H9 (cell line): ENCODE measurements around the gene P2RY4. TPM values are rescaled to one million over a fixed set of nuclear protein-coding genes. Genes with fewer than 3 reads are reported as not detected.

Experiments used
- DNase-seq: peaks from one replicate; pipeline ENCODE4 v3.0.0-alpha.2; 2017
- H2AFZ ChIP-seq: one replicate; pipeline ENCODE4 v1.6.1; 2013; ENCODE audit warnings: mild to moderate bottlenecking, low read length, control low read depth, moderate library complexity
- H2AK5ac ChIP-seq: 2 replicates; pipeline ENCODE4 v1.6.1; 2013; ENCODE audit warnings: low read length, control low read depth, mixed read lengths; ENCODE audit not compliant: insufficient read length
- H2BK120ac ChIP-seq: one replicate; pipeline ENCODE4 v1.6.1; 2013; ENCODE audit warnings: low read depth, mild to moderate bottlenecking, low read length, control low read depth, inconsistent platforms; ENCODE audit not compliant: poor library complexity, severe bottlenecking
- H2BK12ac ChIP-seq: 2 replicates; pipeline ENCODE4 v1.6.1; 2013; ENCODE audit warnings: low read length, control low read depth, mixed read lengths, low read depth; ENCODE audit not compliant: insufficient read length
- H2BK15ac ChIP-seq: 2 replicates; pipeline ENCODE4 v1.6.1; 2013; ENCODE audit warnings: low read depth, low read length, control low read depth
- H2BK20ac ChIP-seq: one replicate; pipeline ENCODE4 v1.6.1; 2013; ENCODE audit warnings: low read depth, mild to moderate bottlenecking, low read length, control low read depth, inconsistent platforms; ENCODE audit not compliant: poor library complexity, severe bottlenecking
- H2BK5ac ChIP-seq: 2 replicates; pipeline ENCODE4 v1.6.1; 2013; ENCODE audit warnings: low read length, control low read depth, mixed read lengths; ENCODE audit not compliant: insufficient read length
- H3K14ac ChIP-seq: 2 replicates; pipeline ENCODE4 v1.6.1; 2013; ENCODE audit warnings: low read length, control low read depth; ENCODE audit not compliant: insufficient read depth
- H3K18ac ChIP-seq: 2 replicates; pipeline ENCODE4 v1.6.1; 2013; ENCODE audit warnings: low read depth, mild to moderate bottlenecking, mixed read lengths, low read length, control low read depth; ENCODE audit not compliant: insufficient read length
- H3K23ac ChIP-seq: 2 replicates; pipeline ENCODE4 v1.6.1; 2013; ENCODE audit warnings: low read length, control low read depth, mixed read lengths, low read depth; ENCODE audit not compliant: insufficient read length
- H3K23me2 ChIP-seq: 2 replicates; pipeline ENCODE4 v1.6.1; 2013; ENCODE audit warnings: low read depth, mild to moderate bottlenecking, mixed read lengths, low read length, control low read depth; ENCODE audit not compliant: insufficient read length, poor library complexity, severe bottlenecking
- H3K27ac ChIP-seq: 2 replicates; pipeline ENCODE4 v1.5.1; 2013; ENCODE audit warnings: low read length, control low read depth, mixed read lengths, low read depth; ENCODE audit not compliant: insufficient read length
- H3K27me3 ChIP-seq: 2 replicates; pipeline ENCODE4 v1.6.1; 2013; ENCODE audit warnings: low read length, control low read depth, inconsistent platforms; ENCODE audit not compliant: insufficient read depth
- H3K4ac ChIP-seq: 2 replicates; pipeline ENCODE4 v1.6.1; 2013; ENCODE audit warnings: low read depth, mild to moderate bottlenecking, control low read depth, inconsistent platforms, low read length, moderate library complexity
- H3K4me1 ChIP-seq: 2 replicates; pipeline ENCODE4 v1.6.1; 2013; ENCODE audit warnings: low read length, control low read depth, inconsistent platforms; ENCODE audit not compliant: insufficient read depth
- H3K4me2 ChIP-seq: 2 replicates; pipeline ENCODE4 v1.6.1; 2013; ENCODE audit warnings: low read length, control low read depth, mixed read lengths; ENCODE audit not compliant: insufficient read length, insufficient read depth
- H3K56ac ChIP-seq: 2 replicates; pipeline ENCODE4 v1.6.1; 2013; ENCODE audit warnings: low read depth, mild to moderate bottlenecking, mixed read lengths, low read length, control low read depth; ENCODE audit not compliant: insufficient read length
- H3K79me1 ChIP-seq: 2 replicates; pipeline ENCODE4 v1.6.1; 2013; ENCODE audit warnings: low read depth, mild to moderate bottlenecking, moderate library complexity, low read length, control low read depth, inconsistent platforms; ENCODE audit not compliant: insufficient read depth, poor library complexity, severe bottlenecking
- H3K79me2 ChIP-seq: 2 replicates; pipeline ENCODE4 v1.6.1; 2013; ENCODE audit warnings: low read length, control low read depth, inconsistent platforms; ENCODE audit not compliant: insufficient read depth
- H3K9ac ChIP-seq: 2 replicates; pipeline ENCODE4 v1.6.1; 2013; ENCODE audit warnings: low read length, control low read depth, mixed read lengths; ENCODE audit not compliant: insufficient read length; ENCODE audit errors: extremely low read depth
- H3K9me3 ChIP-seq: one replicate; pipeline ENCODE4 v1.6.1; 2013; ENCODE audit warnings: low read depth, low read length, inconsistent platforms; ENCODE audit not compliant: control insufficient read depth
- H3T11ph ChIP-seq: one replicate; pipeline ENCODE4 v1.6.1; 2013; ENCODE audit warnings: mild to moderate bottlenecking, low read length, control low read depth, inconsistent platforms
- H4K20me1 ChIP-seq: one replicate; pipeline ENCODE4 v1.6.1; 2013; ENCODE audit not compliant: control insufficient read depth, insufficient read length, insufficient read depth
- H4K5ac ChIP-seq: 2 replicates; pipeline ENCODE4 v1.6.1; 2013; ENCODE audit warnings: low read depth, mild to moderate bottlenecking, mixed read lengths, low read length, control low read depth; ENCODE audit not compliant: insufficient read length
- H4K8ac ChIP-seq: replicated peaks from 2 replicates; pipeline ENCODE4 v1.6.1; 2013; ENCODE audit warnings: low read length, control low read depth, mixed read lengths, low read depth; ENCODE audit not compliant: insufficient read length
- H4K91ac ChIP-seq: 2 replicates; pipeline ENCODE4 v1.6.1; 2013; ENCODE audit warnings: low read depth, mild to moderate bottlenecking, moderate library complexity, mixed read lengths, low read length, control low read depth; ENCODE audit not compliant: insufficient read length
- H3K27ac Mint-ChIP-seq, 3 experiments: 2 replicates in 2 of 3; 3 replicates in 1 of 3; pipeline ENCODE4 v1.8.0; 2020 to 2021; ENCODE audit warnings: mixed read lengths in 3 of 3, mild to moderate bottlenecking in 1 of 3, moderate library complexity in 1 of 3
- H3K27me3 Mint-ChIP-seq: 2 replicates; pipeline ENCODE4 v1.8.0; 2021; ENCODE audit warnings: low read depth, mild to moderate bottlenecking, moderate library complexity, mixed read lengths
- H3K36me3 Mint-ChIP-seq, 3 experiments: 2 replicates in 2 of 3; 3 replicates in 1 of 3; pipeline ENCODE4 v1.8.0; 2020 to 2021; ENCODE audit warnings: low read depth in 3 of 3, mixed read lengths in 3 of 3; ENCODE audit not compliant: insufficient read depth in 1 of 3
- H3K4me1 Mint-ChIP-seq, 2 experiments: 2 replicates each; pipeline ENCODE4 v1.8.0; 2020; ENCODE audit warnings: mixed read lengths in 2 of 2
- H3K4me3 Mint-ChIP-seq, 2 experiments: 2 replicates in 1 of 2; 3 replicates in 1 of 2; pipeline ENCODE4 v1.8.0; 2020 to 2021; ENCODE audit warnings: mild to moderate bottlenecking in 2 of 2, mixed read lengths in 2 of 2, moderate library complexity in 1 of 2
- H3K9me3 Mint-ChIP-seq, 2 experiments: 2 replicates in 1 of 2; 3 replicates in 1 of 2; pipeline ENCODE4 v1.8.0; 2020; ENCODE audit warnings: mild to moderate bottlenecking in 2 of 2, mixed read lengths in 2 of 2, moderate library complexity in 1 of 2
- WGBS: extraction: QIAGEN DNeasy Blood & Tissue Kit; methylation state at CpG from one replicate; pipeline ENCODE4 v1.1.7; 2013; ENCODE audit warnings: missing lambda C conversion rate, low lambda C conversion rate, mixed read lengths; ENCODE audit not compliant: insufficient read length; ENCODE audit errors: extremely low coverage; 5-methylcytosine and 5-hydroxymethylcytosine counted together
- total RNA-seq: library from RNA; stranded (reverse); gene quantifications from 2 replicates; pipeline ENCODE4 v1.2.1, GENCODE V29; 2021
- TF ChIP-seq, protein P1 (sequence below): fragments of 200-600 bp; sonication (generic); conservative IDR thresholded peaks from 3 replicates; pipeline ENCODE4 v1.8.0; 2021; ENCODE audit warnings: antibody characterized with exemption, mild to moderate bottlenecking

Gene P2RY4
- total RNA-seq, 1 experiment from 2014 or later: not detected

GRCh38 chrX:70219938-70220764 lies 39.9 kb downstream of the P2RY4 start:
- Histone ChIP-seq H3K23ac (no peak overlapping the region), H4K91ac (no peak overlapping the region), H3K4me1 (no peaks in the 10 kb centered on the region), H2BK20ac (no peak overlapping the region), H3K14ac (no peak overlapping the region), H3K56ac (no peak overlapping the region), H3T11ph (no peak overlapping the region), H3K27ac (no peak overlapping the region), H3K23me2 (no peaks in the 10 kb centered on the region), H2BK5ac (no peak overlapping the region), H2BK120ac (no peak overlapping the region), H3K27me3 (no peaks in the 10 kb centered on the region), H4K20me1 (no peaks in the 10 kb centered on the region), H3K9me3 (peaks cover 22% of the 10 kb centered on the region), H3K79me1 (no peaks in the 10 kb centered on the region), H4K5ac (no peak overlapping the region), H3K79me2 (no peaks in the 10 kb centered on the region), H2BK12ac (no peak overlapping the region), H3K18ac (no peak overlapping the region), H3K9ac (no peak overlapping the region), H2BK15ac (no peak overlapping the region), H4K8ac (no peak overlapping the region), H2AK5ac (no peak overlapping the region), H3K4me2 (no peak overlapping the region), H3K4ac (no peak overlapping the region), H2AFZ (no peak overlapping the region)
- H3K9me3 Mint-ChIP-seq: peaks cover 62 to 74% of the 10 kb centered on the region in 2 experiments
- TF ChIP-seq, protein P1, sequence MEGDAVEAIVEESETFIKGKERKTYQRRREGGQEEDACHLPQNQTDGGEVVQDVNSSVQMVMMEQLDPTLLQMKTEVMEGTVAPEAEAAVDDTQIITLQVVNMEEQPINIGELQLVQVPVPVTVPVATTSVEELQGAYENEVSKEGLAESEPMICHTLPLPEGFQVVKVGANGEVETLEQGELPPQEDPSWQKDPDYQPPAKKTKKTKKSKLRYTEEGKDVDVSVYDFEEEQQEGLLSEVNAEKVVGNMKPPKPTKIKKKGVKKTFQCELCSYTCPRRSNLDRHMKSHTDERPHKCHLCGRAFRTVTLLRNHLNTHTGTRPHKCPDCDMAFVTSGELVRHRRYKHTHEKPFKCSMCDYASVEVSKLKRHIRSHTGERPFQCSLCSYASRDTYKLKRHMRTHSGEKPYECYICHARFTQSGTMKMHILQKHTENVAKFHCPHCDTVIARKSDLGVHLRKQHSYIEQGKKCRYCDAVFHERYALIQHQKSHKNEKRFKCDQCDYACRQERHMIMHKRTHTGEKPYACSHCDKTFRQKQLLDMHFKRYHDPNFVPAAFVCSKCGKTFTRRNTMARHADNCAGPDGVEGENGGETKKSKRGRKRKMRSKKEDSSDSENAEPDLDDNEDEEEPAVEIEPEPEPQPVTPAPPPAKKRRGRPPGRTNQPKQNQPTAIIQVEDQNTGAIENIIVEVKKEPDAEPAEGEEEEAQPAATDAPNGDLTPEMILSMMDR: no peak
- WGBS: no CpG with 5 or more reads among the region's 5 CpGs
- no peaks in the 10 kb centered on the region; the same call in 1 of the 2 replicates for H3K27me3 Mint-ChIP-seq
- no peak for DNase-seq
- H3K4me3 Mint-ChIP-seq: no peak overlapping the region
- no peak overlapping the region for H3K27ac Mint-ChIP-seq
- H3K4me1 Mint-ChIP-seq: peaks cover 7 to 10% of the 10 kb centered on the region in 2 experiments
- peaks cover 3 to 10% (median 8%) of the 10 kb centered on the region in 3 experiments; a peak in 5 of 7 replicates for H3K36me3 Mint-ChIP-seq
